ENCODE data around the gene MMP24OS. TPM values are rescaled to one million over a fixed set of nuclear protein-coding genes. Genes with fewer than 3 reads are reported as not detected.

Gene MMP24OS
- total and polyA plus RNA-seq, 2 experiments from 2014 or later = 19.0 to 58.5 TPM

DNA sequence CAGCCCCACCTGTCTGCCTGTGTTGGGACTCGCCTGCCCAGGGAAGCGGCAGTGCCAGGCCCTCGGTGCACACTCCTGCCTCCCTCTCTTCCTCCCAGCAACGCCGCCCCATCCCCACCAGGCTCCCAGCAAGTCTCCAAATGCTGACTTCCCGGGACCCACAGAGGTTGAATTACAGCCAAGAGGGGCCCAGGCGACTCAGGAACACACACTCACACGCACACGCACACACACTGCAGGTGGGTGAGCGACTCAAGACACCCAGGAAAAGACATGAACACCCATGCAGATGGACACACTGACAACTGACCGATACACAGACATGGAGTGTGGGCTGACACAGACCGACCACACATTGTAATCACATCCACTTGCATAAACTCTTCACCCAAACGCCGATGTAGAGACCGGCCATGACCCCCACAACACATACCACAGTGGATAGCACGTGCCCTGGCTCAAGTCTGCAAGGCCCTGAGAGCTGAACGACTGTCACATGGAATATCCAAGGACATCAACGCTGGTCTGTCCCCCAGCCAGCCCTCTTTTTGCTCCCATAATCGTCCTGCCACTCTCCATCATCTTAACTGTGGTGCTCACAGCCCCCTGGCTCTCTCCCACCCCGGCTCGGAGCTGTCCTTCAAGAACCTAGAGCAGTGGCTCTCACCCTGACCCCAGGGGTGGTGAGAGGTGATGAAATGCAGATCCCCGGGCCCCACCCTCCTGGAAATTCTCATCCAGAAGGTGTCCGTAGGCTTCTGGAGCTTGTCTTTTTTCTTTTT, 14.8 kb upstream of the MMP24OS start:
- no peaks in the 10 kb centered on the region for H4K20me1 ChIP-seq (ENCODE audit: insufficient read depth, poor library complexity, severe bottlenecking)
- no peak overlapping the region for H2AFZ ChIP-seq
- peaks cover 4% of the 10 kb centered on the region for H3K4me1 ChIP-seq (ENCODE audit: insufficient read depth)
- 80% methylated on average over 23 of the region's 23 CpGs for WGBS (ENCODE audit: low lambda C conversion rate, missing lambda C conversion rate)
- H3K9me2 ChIP-seq (replicated peaks; ENCODE audit: insufficient read depth) = no peaks in the 10 kb centered on the region
- no peaks in the 10 kb centered on the region for H3K9me3 ChIP-seq (ENCODE audit: low read depth)
- no peak for DNase-seq (ENCODE audit: low spot score)
- H3K4me3 ChIP-seq = no peak overlapping the region
- no peaks in the 10 kb centered on the region for H3K36me3 ChIP-seq (replicated peaks; ENCODE audit: insufficient read depth, low read depth)
- H3K79me2 ChIP-seq = no peaks in the 10 kb centered on the region
- TF ChIP-seq EZH2phosphoT487 (IDR thresholded peaks at IDR 0.05; ENCODE audit: low read depth, severe bottlenecking, unreplicated experiment) (no peak), EZH2 (IDR thresholded peaks at IDR 0.05; ENCODE audit: borderline replicate concordance) (no peak), CTCF (IDR thresholded peaks at IDR 0.05; ENCODE audit: poor library complexity) (no peak)
- H3K27ac ChIP-seq = no peak overlapping the region
- H3K27me3 ChIP-seq = no peaks in the 10 kb centered on the region
- H3K4me2 ChIP-seq = no peak overlapping the region

GRCh38 chr20:35291654-35292503, 14.0 kb upstream of the MMP24OS start, which contains the start of gene FAM83C:
FAM83C (minus strand) TSS chr20:35292425; CDS start chr20:35292304, 121 bp downstream.
- 96% methylated on average over 16 of the region's 40 CpGs for WGBS (ENCODE audit: low lambda C conversion rate, missing lambda C conversion rate)
- no peak within 1 kb of the TSS for H3K4me2 ChIP-seq
- H3K36me3 ChIP-seq (replicated peaks; ENCODE audit: insufficient read depth, low read depth) = no peaks in the 10 kb centered on the region
- H3K9me2 ChIP-seq (replicated peaks; ENCODE audit: insufficient read depth) = no peaks in the 10 kb centered on the region
- no peak within 1 kb of the TSS for H2AFZ ChIP-seq
- no peaks in the 10 kb centered on the region for H4K20me1 ChIP-seq (ENCODE audit: insufficient read depth, poor library complexity, severe bottlenecking)
- H3K79me2 ChIP-seq = no peaks in the 10 kb centered on the region
- H3K4me3 ChIP-seq = no peak within 1 kb of the TSS
- H3K4me1 ChIP-seq (ENCODE audit: insufficient read depth) = peaks cover 4% of the 10 kb centered on the region
- DNase-seq (ENCODE audit: low spot score) = no peak
- no peak within 1 kb of the TSS for H3K27ac ChIP-seq
- no peaks in the 10 kb centered on the region for H3K9me3 ChIP-seq (ENCODE audit: low read depth)
- TF ChIP-seq EZH2 (IDR thresholded peaks at IDR 0.05; ENCODE audit: borderline replicate concordance) (no peak), EZH2phosphoT487 (IDR thresholded peaks at IDR 0.05; ENCODE audit: low read depth, severe bottlenecking, unreplicated experiment) (no peak)
- no peaks in the 10 kb centered on the region for H3K27me3 ChIP-seq

- Histone ChIP-seq H2AFZ (no peak overlapping the region), H3K4me1 (ENCODE audit: insufficient read depth) (peaks cover 10% of the 10 kb centered on the region), H3K4me2 (no peak overlapping the region), H3K79me2 (no peaks in the 10 kb centered on the region), H3K27me3 (no peaks in the 10 kb centered on the region), H4K20me1 (ENCODE audit: insufficient read depth, poor library complexity, severe bottlenecking) (no peaks in the 10 kb centered on the region), H3K9me2 (replicated peaks; ENCODE audit: insufficient read depth) (no peaks in the 10 kb centered on the region), H3K9me3 (ENCODE audit: low read depth) (no peaks in the 10 kb centered on the region), H3K36me3 (replicated peaks; ENCODE audit: insufficient read depth, low read depth) (no peaks in the 10 kb centered on the region), H3K4me3 (no peak overlapping the region), H3K27ac (no peak overlapping the region)
- TF ChIP-seq CTCF (IDR thresholded peaks at IDR 0.05; ENCODE audit: poor library complexity) (no peak), EZH2 (IDR thresholded peaks at IDR 0.05; ENCODE audit: borderline replicate concordance) (no peak), EZH2phosphoT487 (IDR thresholded peaks at IDR 0.05; ENCODE audit: low read depth, severe bottlenecking, unreplicated experiment) (no peak)
- no peak for DNase-seq (ENCODE audit: low spot score)
- WGBS (ENCODE audit: low lambda C conversion rate, missing lambda C conversion rate) = 89% methylated on average over 7 of the region's 7 CpGs
Measured at GRCh38 chr20:35290887-35291417, 13.0 kb upstream of the MMP24OS start.
